ENCODE results near the gene PHF24.

DNA sequence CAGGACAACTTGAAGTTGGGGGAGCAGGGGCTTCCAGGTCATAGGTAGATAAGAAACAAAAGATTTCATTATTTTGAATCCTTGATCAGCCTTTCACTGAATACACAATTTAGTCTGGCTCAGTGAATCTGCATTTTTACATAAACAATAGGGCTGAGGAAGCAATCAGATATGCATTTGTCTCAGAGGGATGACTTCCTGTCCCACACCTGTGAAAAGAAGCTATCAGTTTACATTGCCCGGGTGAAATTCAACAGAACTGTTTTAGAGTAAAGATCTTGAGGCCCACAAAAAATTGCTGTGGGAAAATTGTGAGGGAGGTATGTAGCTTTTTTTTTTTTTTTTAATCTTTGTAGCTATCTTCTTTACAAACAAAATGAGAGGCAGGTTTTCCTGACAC, 69.8 kb downstream of the PHF24 start:
- no peak for TF ChIP-seq POLR2AphosphoS5 (IDR thresholded peaks at IDR 0.05)
- TF ChIP-seq, protein P1, sequence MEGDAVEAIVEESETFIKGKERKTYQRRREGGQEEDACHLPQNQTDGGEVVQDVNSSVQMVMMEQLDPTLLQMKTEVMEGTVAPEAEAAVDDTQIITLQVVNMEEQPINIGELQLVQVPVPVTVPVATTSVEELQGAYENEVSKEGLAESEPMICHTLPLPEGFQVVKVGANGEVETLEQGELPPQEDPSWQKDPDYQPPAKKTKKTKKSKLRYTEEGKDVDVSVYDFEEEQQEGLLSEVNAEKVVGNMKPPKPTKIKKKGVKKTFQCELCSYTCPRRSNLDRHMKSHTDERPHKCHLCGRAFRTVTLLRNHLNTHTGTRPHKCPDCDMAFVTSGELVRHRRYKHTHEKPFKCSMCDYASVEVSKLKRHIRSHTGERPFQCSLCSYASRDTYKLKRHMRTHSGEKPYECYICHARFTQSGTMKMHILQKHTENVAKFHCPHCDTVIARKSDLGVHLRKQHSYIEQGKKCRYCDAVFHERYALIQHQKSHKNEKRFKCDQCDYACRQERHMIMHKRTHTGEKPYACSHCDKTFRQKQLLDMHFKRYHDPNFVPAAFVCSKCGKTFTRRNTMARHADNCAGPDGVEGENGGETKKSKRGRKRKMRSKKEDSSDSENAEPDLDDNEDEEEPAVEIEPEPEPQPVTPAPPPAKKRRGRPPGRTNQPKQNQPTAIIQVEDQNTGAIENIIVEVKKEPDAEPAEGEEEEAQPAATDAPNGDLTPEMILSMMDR (IDR thresholded peaks at IDR 0.05), result no peak

Data from gastroesophageal sphincter (tissue), 3 donors.